ELR (cell line): Measurements from ENCODE around the gene BLM.
"Not testable (repeated sequence)": the region's sequence is repeated elsewhere in the genome, so short reads cannot be mapped to it uniquely, and the experiment has no call there.

Experiments used
- DNase-seq: peaks from one replicate; pipeline ENCODE4 v3.0.0-alpha.2; 2015; ENCODE audit warnings: low read depth

The BLM gene

DNA sequence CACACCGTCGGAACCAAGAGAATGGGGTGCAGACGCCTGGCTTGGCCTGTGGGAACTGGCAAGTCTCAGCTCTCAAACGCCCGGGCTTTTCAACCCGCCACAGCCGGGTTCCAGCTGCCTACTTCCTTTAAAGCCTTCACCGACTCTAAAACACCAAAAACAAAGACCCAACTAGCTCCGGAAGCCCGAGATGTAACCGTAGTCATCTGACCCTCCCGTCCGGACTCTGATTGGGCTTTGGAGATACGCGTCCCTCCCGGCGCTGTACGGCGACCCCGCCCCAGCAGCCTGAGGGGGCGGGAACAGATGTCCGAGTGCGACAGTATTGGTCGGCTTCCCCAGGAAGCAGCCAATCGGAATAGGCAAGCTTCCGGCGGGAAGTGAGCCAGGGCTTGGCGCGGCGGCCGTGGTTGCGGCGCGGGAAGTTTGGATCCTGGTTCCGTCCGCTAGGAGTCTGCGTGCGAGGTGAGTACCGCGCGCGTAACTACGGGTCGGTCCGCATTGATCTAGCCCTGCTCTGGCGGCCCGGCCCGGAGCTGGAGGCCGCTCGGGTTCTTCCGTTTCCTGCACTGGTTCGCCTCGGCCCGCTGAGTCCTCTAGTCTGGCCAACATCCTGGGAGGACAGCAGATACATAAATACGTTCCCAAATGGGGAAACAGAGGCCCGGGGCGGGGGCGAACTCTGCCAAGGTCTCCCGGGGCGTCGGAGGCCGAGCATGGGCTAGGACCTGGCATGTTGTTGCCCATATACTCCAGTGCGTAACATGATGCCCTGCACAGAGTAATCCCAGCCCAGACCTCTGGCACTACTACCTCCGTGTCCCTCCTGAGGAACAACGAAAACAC lies at the start of gene BLM:
Gene BLM (plus strand): TSS at position 371 of the 846 bp plus-strand sequence. CDS start 30,047 bp downstream, outside the sequence.
- DNase-seq: peak; percentile 97

DNA sequence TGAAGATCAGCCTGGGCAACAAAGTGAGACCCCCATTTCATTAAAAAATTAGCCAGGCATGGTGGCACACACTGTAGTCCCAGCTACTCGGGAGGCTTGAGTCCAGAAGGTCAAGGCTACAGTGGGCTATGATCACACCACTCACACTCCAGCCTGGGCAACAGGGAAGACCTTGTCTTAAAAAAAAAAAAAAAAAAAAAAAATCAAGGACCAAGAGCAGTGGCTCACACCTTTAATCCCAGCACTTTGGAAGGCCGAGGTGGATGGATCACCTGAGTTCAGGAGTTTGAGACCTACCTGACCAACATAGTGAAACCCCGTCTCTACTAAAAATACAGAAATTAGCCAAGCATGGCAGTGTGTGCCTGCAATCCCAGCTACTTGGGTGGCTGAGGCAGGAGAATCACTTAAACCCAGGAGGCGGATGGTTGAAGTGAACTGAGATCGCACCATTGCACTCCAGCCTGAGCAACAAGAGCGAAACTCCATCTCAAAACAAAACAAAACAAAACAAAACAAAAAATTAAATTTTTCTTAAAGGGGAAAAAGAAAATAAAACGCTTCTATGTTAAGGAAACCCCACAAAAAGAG lies 49.3 kb upstream of the BLM start:
- not testable (repeated sequence) for DNase-seq

DNA sequence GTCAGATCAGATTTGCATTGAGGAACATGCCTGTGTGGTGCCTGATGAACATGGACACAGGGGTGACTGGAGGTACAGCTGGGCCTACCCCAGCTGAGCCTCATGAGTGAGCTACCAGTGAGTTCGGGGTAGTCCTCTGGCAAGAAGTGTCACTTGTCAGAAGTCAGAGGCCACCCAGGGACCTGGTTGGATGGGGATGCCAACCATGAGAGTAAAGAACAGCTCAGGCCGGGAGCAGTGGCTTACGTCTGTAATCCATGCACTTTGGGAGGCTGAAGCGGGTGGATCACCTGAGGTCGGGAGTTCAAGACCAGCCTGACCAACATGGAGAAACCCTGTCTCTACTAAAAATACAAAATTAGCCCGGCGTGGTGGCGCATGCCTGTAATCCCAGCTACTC lies 46.5 kb upstream of the BLM start:
- not testable (repeated sequence) for DNase-seq

DNA sequence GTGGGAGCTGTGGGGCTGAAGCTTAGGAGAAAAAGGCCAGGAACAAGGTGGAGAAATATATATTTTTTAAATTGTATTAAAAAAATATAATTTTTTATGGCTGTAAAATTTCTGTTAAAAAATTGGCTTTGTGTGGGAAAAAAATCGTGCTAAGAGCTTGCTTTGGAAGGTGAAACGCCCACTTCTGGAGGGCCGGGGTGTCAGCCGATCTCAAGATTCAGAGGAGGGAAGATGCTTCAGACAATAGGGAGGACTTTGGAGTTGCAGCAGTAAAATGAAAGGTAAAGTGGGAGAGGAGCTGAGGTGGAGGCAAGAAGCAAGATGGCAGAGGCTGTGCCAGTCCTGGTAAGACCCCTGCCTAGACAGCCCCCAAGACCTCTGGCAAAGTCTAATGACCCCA lies 45.9 kb upstream of the BLM start:
- no peak for DNase-seq

DNA sequence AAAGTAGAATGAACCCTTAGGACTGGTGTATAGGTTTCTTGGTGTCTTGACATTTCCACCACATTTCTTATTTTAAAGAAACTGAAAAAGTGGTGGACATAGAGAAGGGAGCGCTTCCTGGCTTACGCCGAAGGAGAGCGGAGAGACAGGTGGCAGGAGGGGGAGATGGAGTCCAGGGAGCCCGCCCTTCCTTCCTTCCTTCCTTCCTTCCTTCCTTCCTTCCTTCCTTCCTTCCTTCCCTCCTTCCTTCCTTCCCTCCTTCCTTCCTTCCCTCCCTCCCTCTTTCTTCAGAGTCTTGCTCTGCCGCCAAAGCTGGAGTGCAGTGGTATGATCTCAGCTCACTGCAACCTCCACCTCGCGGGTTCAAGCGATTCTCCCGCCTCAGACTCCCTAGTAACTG lies 43.8 kb upstream of the BLM start:
- not testable (repeated sequence) for DNase-seq

DNA sequence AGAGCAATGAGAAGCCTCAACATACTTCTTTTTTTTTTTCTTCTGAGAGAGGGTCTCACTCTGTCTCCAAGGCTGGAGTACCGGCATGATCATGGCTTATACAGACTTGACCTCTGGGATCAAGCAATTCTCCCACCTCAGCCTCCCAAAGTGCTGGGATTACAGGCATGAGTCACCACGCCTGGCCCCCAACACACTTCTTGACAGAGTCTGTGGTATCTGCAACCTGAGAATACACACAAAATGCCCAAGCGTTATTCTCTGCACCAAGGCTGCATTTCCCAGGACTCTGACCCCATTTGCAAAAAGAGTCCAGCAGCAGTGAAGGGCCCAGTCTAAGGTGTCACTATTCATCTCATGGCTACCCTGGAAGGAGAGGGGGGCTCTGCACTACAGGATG lies 42.7 kb upstream of the BLM start:
- peak; percentile 19 for DNase-seq

DNA sequence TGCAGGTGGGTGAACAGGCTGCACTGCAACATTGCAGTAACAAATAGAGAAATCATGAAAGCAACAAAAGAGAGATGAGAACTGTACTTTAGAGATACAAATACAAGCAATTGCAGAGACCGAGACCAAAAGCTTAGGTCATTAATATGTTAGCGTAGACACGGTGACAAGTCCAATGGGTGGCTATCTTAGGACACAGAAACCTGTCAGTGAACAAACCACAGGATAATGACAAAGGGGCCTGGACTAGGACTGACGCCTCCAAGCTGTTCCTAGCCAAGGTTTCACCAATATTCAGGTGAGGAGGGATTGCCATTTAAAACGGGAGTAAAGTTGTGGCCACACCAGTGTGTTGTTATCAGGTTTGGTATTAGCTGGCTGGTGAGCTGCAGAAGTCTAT lies 41.7 kb upstream of the BLM start:
- no peak for DNase-seq

DNA sequence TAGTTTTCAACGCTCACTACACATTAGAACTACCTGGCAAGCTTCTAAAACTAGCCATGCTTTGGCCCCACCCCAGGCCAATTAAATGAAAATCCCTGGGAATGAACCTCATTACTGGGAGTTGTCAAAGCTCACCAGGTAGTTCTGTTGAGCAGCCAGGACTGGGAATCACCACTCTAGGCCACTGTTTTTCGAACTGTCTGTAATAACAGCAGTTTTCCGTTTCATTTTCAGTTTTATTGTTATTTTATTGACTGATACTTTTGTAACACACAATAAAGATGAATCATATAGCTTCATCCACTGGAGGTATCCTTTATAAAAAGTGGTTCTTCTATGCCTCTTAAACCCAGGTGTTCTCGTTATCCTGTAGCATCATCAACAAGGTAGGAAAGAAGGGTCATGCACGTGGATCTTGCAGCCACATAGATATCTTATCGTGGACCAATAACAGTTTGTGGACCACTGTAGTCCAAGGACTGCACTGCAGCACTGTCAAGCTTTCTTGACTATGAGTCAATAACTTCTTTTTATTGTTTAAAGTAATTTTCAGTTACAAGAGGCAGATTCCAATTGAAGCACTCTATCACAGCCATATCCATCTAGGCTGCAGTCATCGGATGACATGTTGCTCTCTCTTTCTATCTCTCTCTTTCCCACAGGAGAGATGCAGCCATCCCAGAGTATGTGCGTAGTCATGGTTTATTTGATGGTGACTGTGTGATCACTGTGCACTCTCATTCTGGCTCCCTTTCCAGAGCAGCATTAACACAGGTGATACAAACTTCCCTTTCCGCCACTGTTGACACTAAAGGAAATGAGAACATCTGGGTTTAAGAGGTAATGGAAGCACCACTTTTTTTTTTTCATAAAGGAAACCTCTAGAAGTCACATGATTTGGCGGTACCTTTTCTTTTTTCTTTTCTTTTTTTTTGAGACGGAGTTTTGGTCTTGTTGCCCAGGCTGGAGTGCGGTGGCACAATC lies 39.0 kb upstream of the BLM start:
- no peak for DNase-seq

DNA sequence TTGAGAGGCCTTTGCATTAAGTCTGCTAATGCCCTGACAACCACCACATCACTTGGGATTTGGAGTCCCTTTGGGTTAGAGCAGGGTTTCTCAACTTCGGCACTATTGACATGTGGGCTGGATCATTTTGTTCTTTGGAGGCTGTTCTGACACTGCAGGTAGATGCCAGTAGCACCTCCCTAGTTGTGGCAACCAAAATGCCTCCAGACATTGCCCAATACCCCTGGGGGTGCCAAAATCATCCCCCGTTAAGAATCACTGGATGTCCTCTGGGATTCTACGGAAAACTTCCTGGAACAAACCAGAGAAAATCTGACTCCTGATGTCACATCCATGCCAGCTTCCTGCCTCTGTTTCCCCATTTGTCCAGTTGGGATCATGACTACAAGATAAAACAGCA lies 37.2 kb upstream of the BLM start:
- DNase-seq: no peak

DNA sequence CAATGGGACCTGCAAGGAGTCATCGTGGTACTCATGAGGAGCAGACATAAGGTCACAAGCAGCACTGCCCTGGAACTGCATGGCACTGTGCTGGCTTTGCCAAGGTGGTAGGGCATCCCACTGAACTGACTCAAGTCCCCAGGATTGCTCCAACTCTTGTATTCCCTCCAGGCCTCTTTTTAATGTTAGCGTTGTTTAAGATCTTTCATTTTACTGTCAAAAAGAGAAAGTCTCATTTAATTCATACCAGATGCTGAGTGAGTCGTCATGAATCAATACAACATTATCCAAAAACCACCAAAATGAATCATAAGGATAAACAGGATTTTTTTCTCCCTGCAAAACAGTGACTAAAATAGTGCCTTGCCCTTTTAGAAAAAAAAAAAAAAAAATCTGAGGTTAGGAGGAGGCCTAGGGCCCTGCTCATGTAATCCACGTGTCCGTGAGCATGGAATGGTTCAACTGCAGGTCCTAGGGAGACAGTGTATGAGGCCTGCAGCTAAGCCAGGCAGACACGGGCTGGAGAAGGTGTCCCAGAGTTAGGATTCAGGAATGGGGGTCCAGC lies 36.7 kb upstream of the BLM start:
- peak; percentile 98 for DNase-seq

DNA sequence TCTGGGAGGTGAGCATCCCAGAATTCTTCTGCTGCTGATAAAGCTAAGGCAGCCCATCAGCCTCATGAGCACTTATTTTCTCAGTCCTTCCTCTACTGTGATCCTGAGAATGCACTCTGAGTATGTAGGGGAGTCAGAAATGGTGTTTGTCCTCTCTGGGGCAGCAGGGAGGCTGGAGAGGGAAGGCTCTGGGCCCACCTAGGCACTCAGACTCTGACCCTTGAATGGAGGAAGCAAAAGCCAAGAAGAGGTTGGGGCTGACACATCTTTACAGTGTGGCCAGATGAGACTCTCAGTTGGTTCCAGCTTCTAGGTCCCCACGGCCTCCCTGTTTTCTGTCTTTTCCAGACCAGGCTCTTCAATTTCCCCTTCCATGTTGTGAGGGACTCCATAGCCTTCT lies 36.1 kb upstream of the BLM start:
- no peak for DNase-seq

DNA sequence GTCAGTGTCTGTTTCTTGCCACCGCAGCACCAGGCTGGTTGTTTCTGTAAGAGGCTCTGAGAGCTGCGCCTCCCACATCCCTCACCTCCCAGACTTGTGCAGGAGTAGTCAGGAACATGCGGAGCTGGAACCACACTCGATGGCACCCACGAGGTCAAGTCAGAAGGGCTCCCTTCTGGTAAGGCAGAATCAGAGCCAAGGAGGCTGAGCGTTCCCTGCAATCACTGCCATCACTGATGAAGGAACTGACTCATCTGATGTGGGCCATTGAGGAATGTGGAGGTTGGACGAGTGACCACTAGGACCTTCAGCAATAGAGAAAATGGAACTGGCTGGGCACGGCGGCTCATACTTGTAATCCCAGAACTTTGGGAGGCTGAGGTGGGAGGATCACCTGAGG lies 35.7 kb upstream of the BLM start:
- DNase-seq: peak; percentile 94

DNA sequence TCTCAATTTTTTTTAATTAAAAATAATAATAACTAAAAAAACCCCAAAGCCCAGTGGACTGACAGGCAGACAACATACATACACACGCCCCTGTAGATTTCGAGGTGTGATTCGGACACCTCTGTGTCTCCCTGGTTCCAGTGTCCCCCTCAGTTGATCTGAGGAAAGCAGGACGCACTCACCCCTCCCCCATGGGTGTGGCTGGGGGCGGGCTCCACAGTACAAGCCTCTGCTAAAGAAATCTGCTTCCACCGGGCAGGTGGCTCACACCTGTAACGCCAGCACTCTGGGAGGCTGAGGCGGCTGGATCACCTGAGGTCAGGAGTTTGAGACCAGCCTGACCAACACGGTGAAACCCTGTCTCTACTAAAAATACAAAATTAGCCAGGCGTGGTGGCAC lies 33.8 kb upstream of the BLM start:
- DNase-seq: no peak

DNA sequence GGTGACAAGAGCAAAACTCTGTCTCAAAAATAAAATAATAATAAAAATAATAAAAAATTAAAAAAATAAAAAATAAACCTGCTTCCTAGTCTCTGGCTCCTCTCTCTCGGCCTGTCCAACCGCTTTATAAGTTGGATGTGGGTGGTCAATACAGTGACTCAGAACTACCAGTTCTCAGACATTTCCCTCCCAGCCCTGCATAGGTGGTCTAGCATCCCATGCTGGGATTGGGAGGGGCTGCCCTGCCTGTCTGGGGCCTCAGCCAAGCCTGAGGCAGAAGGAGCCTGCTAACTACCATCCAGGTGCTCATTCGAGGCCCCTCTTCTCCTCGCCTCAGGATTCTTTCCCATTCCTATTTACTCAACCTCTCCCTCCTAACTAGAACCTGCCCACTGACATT lies 33.3 kb upstream of the BLM start:
- DNase-seq: no peak

DNA sequence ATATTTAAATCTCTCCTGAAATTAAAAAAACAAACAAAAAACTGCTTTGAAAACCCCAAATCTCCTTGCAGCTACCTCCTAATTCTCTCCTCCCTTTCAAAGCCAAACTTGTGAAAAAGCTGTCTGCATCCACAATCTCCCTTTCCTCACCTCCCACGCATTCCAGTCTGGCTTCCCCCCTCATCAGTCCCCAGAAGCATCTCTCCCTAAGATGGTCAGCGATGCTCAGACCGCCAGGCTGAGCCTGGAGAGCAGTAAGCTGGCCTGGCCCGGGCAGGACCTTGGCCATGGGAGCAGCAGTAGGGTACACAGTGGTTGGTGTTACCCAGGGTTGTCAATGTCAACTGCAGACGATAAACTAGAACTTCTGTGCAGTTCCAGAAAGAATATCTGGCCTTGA lies 32.9 kb upstream of the BLM start:
- no peak for DNase-seq

DNA sequence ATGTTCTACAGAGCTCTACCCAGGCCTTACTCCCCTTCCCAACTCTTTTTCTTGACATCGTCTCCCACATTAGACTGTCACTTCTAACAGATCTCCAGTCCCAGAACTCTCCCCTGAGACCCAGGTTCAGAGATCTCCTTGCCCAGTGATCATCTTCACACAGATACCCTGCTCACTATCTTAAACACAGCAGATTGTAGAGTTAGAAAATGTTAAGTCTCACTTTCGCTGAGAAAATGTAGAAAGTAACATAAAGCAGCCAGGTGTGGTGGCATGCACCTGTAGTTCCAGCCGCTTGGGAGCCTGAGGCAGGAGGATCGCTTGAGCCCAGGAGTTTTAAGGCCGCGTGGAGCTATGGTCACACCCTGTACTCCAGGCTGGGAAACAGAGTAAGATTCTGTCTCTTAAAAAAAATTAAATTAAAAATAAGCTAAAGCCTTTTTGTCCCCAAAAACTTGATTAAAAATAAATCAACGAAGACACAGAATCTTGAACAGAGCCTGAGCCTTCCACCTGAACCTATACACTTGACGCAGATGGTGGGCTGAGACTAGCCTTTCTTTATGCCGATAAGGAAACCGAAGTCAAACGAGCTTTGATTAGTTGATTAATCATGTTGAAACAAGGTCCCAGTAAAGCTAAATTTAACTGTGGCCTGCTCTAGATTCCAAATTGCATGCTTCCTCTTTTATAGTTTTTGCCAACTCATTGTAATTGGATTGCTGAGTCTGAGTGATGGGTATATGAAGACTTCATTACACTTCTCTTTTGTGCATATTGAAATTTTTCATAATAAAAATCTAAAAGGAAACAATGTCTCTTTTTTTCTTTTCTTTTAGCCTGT lies 31.3 kb upstream of the BLM start:
- no peak for DNase-seq

DNA sequence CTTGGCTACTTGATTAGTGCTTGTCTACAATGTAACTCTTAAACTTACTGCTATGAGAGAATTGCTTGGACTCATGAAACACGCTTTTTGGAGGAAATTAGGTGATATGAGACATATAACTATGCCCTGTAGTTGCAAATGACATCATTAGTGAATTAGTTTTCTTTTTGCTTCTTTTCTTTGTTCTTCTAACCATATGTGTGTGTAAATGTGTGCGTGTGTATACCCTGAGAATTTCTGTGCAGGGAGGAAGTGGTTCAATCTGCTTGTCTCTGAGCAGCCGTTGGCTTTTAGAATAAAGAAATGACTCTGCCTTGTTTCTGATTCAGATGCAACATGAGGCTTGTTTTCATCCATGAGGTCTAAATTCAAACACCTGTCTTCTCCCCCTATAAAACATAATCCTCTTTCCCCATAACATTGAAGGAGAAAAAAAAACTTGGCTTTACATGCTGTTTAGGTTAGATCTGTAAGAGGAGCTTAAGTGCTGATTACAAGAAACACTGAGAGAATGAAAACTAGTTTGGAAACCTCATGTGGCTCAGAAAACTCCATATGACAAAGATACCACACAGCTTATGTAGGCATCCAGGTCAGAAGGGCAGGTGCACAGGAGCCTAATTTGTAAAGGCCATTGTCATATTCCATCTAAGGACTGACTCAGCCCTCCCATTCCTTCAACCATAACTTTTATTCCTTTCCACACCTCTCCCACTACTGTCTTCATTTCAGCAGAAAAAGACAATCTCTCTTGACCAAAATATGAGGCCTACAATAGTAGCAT lies 30.5 kb upstream of the BLM start:
- no peak for DNase-seq

DNA sequence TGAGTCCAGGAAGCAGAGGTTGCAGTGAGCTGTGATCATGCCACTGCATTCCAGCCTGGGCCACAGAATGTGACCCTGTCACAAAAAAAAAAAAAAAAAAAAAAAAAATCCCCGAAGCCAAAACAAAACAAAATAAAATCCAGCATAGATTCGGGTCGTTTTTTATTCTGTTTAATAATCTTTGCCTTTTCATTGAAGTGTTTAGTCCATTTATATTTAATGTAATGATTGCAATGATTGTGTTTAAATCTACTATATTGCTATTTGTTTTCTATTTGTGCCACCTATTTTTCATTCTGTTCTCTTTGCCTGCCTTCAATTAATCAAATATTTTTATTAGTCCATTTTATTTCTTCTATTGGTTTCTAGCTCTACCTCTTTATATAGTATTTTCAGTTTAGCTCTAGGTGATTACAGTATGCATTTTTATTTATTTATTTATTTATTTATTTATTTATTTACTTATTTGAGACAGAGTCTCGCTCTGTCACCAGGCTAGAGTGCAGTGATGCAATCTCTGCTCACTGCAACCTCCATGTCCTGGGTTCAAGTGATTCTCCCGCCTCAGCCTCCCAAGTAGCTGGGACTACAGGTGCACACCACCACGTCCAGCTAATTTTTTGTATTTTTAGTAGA lies 27.7 kb upstream of the BLM start:
- DNase-seq: not testable (repeated sequence)

DNA sequence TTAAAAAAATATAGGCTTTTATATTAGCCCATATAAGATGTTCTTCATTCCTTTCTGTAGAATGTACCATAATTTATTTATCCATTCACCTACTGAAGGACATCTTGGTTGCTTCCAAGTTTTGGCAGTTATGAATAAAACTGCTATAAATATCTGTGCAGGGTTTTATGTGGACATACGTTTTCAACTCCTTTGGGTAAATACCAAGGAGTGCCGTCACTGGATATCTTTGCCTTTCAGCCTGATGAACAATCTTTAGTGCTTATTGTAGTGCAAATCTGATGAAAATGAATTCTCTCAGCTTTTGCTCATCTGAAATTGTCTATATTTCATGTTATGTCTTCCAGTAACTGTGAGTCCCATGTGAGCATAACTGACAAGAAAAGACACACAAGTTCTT lies 26.6 kb upstream of the BLM start:
- DNase-seq: no peak

DNA sequence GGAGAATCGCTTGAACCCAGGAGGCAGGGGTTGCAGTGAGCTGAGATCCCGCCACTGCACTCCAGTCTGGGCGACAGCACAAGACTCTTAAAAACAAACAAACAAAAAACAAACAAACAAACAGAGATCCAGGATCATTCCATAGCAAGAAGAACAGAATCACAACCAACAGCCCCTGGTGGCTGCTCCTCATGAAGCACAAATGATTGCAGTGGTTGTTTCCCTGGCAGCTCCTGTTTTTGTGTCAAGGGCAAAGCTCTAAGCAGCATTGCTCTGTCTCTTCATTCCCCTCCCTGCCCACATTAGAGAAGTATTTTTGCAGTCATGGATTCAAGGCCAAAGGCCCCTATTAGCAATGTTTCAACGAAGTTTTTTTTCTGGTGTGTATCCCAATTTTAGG lies 25.8 kb upstream of the BLM start:
- DNase-seq: no peak
